A204.1 (cell line): ENCODE measurements around the gene OFD1.

Experiments
- FAIRE-seq: peaks from 2 replicates; lab custom pipeline; 2012; peaks lifted over from hg19 to GRCh38; lab: Jason Lieb, UNC

Gene OFD1

DNA sequence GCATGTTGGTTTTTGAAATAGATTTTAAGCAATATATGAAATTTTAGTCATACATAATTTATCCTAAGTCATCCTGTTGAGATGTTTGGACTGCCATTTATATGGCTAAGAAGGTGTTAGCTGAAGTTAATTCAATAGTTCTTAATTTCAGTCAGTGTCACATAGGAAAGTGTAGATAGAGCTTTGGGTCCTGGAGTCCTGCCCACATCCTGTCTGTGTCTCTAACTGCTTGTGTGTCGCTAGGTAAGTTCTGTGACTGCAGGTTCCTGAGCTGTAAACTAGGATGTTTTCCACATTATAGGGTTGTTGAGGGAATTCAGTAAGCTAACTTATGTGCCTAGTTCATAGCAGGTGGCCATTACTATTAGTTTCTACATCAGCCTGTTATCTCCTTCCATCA, 20.7 kb downstream of the OFD1 start:
- no peak for FAIRE-seq

DNA sequence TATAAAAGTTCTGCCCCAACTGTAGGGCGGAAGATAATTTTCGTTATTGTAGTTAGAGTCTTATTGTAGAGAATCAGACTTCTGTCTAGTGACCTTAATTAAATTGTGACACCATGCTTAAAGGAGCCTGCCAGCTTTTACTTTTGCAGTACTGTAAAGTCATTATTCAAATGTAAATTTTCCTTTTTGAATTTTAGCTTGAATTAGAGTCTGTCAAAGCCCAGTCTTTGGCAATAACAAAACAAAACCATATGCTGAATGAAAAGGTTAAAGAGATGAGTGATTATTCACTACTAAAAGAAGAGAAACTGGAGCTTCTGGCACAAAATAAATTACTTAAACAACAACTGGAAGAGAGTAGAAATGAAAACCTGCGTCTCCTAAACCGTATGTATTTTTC, 21.8 kb downstream of the OFD1 start:
- FAIRE-seq: no peak

DNA sequence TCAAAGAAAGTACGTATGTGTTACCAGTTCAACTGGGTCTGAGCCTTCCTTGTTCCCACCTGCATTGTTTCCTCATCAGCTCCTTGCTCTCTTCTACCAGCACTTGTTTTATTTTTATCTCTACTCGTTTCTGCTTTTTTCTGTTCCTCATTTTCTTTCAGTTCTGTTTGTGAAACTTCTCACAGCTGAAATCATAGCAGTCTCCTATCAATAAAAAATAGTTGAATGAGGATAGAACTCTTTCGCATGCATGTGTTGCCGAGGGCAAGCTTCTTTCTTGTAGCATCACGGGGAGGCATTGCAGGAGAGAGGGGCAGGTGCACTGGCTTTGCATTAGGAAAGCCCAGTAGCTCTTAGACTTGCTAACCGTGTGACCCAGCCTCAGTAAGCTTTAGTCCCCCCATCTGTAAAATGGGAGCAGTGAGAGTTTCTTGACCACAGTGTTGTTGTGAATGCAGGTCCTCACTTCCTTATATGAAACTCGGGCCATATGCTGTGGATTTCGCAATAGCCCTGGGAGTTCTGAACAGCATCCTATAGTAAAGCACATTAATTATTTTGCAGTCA, 24.7 kb downstream of the OFD1 start:
- no peak for FAIRE-seq

DNA sequence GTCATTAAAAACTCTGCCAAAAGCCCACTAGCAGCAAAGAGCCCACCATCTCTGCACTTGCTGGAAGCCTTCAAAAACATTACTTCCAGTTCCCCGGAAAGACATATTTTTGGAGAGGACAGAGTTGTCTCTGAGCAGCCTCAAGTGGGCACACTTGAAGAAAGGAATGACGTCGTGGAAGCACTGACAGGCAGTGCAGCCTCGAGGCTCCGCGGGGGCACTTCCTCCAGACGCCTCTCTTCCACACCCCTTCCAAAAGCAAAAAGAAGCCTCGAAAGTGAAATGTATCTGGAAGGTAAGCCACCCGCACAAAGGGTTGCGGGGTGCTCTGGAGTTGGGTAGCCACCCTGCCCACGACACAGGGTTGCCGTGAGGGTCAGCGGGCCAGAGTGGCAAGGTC, 25.9 kb downstream of the OFD1 start:
- FAIRE-seq: no peak

- no peak for FAIRE-seq
Measured at GRCh38 chrX:13761606-13762414, 27.3 kb downstream of the OFD1 start.

GRCh38 chrX:13763489-13763888, 28.9 kb downstream of the OFD1 start:
- no peak for FAIRE-seq

DNA sequence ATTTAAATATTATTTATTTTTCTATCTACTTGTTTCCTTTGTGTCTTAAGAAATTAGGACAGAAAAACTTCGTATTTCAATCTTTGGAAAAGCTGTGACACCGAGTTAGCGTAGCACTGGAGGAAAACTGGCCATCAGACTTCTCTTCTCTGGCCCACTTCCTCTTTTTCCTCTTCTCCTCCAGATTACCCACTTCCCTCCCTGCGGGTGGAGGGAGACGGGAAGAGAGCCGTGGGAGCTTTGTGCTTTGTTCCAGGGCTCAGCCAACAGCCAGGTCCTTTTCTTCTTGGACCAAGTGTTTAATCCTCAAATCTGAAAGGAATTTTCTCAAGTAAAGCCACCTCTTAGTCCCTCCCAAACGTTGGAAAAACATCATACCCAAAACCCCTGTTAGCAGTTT, 29.7 kb downstream of the OFD1 start:
- no peak for FAIRE-seq

DNA sequence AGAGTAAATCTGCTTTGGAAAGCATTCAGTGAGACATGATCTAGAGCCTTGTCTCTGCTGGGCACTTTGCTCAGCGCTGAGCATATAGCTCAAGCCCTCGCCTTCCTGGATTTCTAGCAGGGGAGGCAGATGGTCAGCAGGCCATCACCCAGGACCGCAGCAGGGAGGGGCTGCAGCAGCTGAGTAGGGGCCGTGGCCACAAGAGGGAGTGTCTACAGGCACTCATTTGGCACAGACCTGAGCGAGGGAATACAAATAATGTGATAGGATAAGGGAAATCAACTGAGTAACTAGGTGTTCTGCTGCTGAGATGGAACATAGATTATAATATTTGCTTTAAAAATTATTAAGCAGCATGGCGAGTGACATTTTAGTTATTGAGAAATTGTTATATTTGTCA, 30.2 kb downstream of the OFD1 start:
- no peak for FAIRE-seq

GRCh38 chrX:13768939-13769338, 34.4 kb downstream of the OFD1 start:
- no peak for FAIRE-seq

DNA sequence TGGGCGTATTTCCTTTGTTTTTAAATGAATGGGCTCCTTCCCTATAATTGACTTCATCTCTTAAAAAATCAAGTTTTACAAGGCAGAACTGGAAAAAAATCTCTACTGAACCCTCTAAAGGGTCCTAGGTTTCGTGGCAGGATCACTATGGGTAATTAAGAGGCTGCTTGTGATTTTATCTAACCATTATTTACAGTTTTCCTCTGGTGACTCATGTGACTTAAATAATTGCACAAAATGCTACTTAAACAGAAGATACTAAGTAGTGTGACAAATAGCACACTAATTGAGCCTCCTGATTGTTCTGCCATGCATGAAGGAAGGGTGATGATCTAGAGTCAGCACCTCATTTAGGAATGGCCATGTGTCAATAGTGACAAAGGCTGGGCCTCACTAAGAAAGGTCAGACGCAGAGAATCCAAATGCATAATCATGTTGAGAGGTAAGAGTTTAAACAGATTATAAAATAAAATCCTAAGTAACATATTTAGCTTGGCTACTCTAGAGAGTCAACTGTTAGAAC, 35.5 kb downstream of the OFD1 start:
- FAIRE-seq: no peak

GRCh38 chrX:13774696-13775095, 40.1 kb downstream of the OFD1 start:
- no peak for FAIRE-seq

GRCh38 chrX:13775837-13776236, 41.3 kb downstream of the OFD1 start:
- FAIRE-seq: no peak

- FAIRE-seq: no peak
Measured at GRCh38 chrX:13776387-13776786, 41.8 kb downstream of the OFD1 start.

DNA sequence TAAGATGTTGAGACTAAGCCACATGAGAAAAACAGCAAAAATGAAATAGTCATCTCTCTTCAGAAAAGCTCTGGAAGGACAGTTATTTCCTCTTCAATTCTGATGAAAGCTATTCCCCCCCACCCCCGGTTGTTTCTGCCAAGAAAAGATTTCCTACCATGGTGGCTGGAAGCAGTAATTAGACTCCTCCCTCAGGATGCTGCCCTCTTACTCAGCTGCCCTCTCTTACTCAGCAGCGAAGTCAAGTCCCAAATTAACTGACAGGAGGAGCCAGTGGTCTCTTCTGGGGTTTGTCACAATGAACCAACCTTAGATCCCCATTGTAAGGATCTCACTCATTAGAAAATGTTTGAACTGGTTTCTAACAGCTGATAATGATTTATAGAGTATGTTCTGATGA, 44.4 kb downstream of the OFD1 start:
- no peak for FAIRE-seq

- no peak for FAIRE-seq
Measured at GRCh38 chrX:13780868-13781427, 46.4 kb downstream of the OFD1 start.

- no peak for FAIRE-seq
Measured at GRCh38 chrX:13786048-13786447, 51.5 kb downstream of the OFD1 start.

DNA sequence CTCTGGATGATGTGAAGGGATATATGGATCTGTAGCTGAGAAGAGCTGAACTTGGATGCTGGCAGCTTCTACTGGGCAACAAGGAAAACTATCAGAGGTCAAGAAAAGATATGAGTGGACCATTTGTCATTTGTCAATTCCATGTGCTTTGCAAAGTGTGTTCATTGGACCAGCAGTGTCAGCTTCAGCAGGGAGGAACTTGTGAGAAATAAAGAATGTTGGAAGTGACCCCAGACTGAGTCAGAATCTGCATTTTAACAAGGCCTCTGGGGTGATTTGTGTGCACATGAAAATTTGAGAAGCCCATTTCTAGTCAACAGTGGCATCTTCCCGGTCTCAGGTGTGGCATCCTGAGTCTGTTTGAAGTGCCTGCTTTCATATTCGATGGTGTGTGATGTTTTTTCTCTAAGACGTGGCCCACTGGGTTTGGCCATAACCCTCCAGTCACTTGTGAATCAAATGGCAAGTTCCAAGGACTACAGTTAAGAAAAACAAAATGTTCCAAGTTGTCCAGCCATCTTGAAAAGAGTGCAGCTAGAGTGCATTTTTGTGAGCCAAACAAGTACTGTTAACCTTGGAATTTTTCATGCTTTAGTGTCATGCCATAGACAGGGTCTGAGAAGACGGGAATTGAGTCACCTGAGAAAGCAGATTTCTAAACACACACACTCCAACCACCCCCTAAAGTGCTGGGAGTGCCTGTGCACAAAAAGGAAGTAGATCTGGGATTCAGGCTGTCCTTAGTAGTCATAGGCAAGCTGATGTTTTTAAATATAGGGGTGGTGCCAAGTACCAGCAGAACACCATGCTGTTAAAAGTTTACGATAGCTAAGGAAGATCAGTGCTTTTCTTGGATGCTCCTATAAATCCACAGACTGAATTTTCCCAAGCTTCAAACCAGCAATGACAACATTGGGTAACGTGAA, 55.9 kb downstream of the OFD1 start:
- FAIRE-seq: no peak

DNA sequence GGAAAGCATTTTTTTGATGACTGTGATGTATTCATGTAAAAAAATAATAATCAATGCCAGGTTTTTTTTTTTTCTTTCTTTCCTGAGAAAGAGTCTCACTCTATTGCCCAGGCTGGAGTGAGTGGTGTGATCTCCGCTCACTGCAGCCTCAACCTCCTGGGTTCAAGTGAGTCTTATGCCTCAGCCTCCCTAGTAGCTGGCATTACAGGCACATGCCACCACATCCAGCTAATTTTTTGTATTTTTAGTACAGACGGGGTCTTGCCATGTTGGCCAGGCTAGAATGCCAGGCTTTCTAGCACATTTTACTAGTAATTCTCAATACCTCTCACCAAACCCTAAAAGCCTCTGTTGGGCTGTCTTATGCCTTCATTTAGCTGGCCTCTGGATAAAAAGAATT, 56.6 kb downstream of the OFD1 start:
- FAIRE-seq: no peak

- no peak for FAIRE-seq
Measured at GRCh38 chrX:13791559-13791958, 57.0 kb downstream of the OFD1 start.

DNA sequence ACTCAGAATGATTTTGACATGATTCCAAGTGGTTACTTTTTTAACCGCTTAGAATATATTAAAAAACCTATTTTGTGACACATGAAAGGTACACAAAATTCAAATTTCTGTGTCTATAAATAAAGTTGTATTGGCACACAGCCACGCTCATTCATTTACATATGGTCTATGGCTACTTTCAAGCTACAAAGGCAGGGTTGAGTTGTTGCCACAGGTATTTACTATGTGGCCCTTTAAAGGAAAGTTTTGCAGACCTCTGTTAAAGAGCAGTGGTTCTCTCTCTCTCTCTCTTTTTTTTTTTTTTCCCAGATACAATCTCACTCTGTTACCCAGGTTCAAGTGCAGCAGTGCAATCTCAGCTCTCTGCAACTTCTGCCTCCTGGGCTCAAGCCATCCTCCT, 59.3 kb downstream of the OFD1 start:
- FAIRE-seq: no peak

- no peak for FAIRE-seq
Measured at GRCh38 chrX:13794417-13794816, 59.9 kb downstream of the OFD1 start.

- FAIRE-seq: no peak
Measured at GRCh38 chrX:13797512-13797911, 63.0 kb downstream of the OFD1 start.

DNA sequence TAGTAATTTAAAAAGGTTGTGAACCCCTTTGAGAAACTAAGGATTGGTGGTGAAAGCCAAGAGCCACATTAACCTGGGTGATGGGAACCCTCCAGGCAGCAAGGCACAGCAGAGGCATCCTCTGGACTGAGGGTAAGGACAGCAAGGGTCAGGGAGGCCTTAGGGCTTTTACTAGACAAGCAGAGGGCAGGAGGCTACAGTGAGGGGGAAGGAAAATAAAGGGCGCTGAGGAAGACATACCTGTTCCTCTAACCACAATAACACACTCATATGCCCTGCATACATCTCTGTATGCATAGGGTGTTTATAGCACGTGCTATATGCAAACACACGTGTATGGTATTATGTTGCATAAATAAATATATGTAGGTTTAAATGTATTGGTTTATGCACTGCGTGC, 63.6 kb downstream of the OFD1 start:
- no peak for FAIRE-seq
